Left cardiac atrium (tissue), 4 donors: ENCODE measurements around the gene SPRY4. TPM values are rescaled to one million over a fixed set of nuclear protein-coding genes. Genes with fewer than 3 reads are reported as not detected.

Source experiments
- ATAC-seq, 2 donors: fragments of 200-7000 bp; cut with Tn5 transposase; one replicate each; pipeline ENCODE4 v1.9.1; 2020; ENCODE audit warnings: mild to moderate bottlenecking in 2 of 2, moderate library complexity in 2 of 2
- DNase-seq: peaks from one replicate; pipeline ENCODE4 v3.0.0-alpha.2; 2020
- intact Hi-C, 2 donors: fragments of 100-400 bp; cut with DNase I; formaldehyde crosslinking; loops; one replicate each; pipeline versions ENCODE4 v1.14.1 to v1.15.1; 2022 to 2023
- total RNA-seq, 2 donors: library from RNA; stranded (reverse); fragmentation: NEBNext Ultra II Directional; extraction: Animal tissue kit (Norgen Biotek cat#: 25700); gene quantifications; one replicate each; pipeline ENCODE4 v1.2.1, GENCODE V29; 2021
- donor health status: DM: no; HTN: yes; CAD: no.
- donor health status: DM: no; HTN: yes; CAD: no; lungs with severe emphysema.
- donor health status: DM: yes; HTN: yes; CAD: no.
- donor health status: Dilated cardiomyopathy.

Gene SPRY4
- total RNA-seq, 2 donors from 2014 or later: 13.3 to 30.6 TPM

DNA sequence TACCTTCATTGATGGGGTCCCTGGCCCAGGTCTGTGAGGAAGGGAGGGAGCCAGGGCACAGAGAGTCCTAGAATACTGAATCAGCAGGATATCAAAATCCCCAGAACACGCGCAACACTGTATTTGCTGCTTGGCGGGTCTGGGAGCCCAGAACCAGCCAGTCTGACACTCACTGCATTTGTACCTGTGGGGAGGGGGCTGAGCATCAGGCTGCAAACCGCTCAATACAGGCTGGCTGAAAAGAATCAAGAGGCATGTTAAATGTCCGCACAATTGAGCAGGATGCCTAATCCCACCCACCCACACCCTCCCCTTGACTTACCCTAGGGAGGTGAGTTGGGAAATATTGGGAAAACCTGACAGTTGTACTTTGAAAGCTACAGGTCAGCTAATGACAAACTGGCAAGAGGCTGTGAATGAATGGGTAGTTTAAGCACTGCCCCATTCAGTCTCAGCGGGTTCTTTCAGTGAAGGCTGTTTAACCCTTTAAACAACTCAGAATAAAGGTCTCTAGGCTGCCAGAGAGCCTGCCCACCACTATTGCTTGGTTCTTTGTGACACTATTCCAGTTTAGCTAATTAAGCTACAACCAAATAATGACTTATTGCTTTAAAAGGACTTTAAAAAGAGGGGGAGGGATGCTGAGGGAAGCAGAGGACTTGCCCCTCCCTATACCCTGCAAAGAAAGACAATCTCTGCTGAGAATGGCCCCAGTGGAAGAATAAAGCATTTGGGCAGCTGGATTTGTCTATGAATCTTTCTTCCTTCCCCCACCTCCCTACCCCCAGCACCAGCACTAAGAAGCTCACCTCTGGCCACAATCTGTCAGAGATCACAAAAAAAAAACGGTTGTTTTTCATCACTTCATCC lies 5.0 kb downstream of the SPRY4 start:
- intact Hi-C loops: loop anchor here (5.0 to 10.0 kb wide), 3 partner anchors 38 to 228 kb away; no protein-coding TSS in a partner anchor
- no peak for ATAC-seq
- DNase-seq: no peak

DNA sequence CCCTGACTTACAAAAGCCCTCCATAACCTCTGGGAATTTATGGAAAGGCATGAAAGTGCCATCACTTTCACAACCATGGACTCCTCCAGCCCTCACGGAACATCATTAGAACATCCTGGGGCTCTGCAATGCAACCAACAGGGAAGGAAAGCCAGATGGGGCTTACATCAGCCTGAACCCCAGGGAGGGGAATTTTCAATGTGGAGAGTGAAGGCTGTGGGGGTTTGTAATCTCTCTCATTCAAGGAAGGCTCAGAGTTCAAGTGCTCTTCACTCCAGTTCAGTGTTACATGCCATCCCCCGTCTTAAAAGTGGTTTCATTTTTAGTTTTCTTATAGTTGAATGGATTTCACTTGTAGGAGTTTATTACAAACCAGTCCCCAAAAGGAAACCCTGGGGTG lies 5.7 kb downstream of the SPRY4 start:
- intact Hi-C loops: loop anchor here in 1 of 2 donors (5.0 kb wide), 1 partner anchor 228 kb away; no protein-coding TSS in a partner anchor
- DNase-seq (no peak), ATAC-seq (no peak)

DNA sequence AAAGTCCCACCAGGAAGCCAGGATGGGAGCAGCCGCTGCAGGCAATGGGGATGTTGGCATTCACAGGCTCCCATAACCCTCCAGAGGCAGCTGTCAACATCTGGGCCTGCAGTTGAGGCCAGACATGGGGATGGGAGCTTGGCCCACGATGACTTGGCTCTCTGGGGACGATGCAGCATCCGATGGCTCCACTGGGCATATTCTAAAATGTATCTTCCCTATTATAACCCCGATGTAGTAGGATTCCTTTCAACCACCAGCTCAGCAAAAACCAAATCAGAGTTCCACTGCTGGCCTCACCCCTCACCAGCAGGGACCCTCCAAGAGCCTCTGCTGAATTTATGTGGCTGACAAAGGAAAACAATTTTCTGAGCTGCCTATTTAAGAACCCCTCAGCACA lies 7.1 kb downstream of the SPRY4 start:
- intact Hi-C loops: loop anchor here in 1 of 2 donors (5.0 kb wide), 1 partner anchor 230 kb away; no protein-coding TSS in a partner anchor
- ATAC-seq (peak in 1 of 2 donors; percentile 17), DNase-seq (peak; percentile 38)

DNA sequence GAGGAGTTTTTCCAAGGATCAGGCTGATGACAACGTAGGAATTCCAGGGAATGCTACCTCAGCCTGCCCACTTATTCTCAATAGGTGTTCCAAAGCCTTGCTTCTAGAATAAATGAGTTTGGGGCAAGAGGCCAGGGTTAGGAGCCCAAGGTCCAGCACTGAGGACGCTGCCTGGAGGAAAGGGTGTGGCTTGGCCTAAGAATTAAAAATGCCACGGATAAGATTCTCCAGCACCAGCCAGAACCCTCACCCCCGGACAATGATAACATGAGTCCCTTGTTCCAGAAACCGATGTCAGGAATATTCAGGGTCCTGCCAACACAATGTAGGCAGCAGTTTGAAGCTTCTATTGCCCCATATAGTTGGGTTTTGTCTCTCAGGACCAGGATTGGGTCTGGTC lies 7.6 kb downstream of the SPRY4 start:
- ATAC-seq: peak; percentile 43 to 58

DNA sequence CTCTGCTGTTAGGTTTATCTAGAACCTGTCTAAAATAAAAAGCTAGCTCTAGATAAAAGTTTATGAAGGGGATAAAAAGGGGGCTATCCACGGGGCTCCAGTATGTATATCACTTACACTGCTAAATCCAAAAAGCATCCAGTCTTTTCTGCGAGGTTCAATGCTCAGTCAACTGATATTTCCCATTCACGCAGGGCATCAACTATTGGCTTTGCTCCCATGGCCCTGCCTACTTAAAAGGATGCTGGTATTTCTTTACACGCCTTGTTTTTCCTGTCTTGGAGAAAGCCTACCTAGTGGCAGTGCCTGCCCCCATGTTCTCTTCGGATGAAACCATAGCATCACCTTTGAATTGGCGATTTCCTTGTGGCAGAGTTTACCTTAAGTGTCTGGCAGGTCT lies 8.1 kb downstream of the SPRY4 start:
- ATAC-seq: no peak
- DNase-seq: no peak
- intact Hi-C loops: loop anchor here in 1 of 2 donors (5.0 kb wide), 1 partner anchor 231 kb away; no protein-coding TSS in a partner anchor

More for the DNA sequence above, 7.6 kb downstream of the SPRY4 start:
- peak; percentile 32 for DNase-seq
- intact Hi-C loops: loop anchor here in 1 of 2 donors (5.0 kb wide), 1 partner anchor 230 kb away; no protein-coding TSS in a partner anchor

DNA sequence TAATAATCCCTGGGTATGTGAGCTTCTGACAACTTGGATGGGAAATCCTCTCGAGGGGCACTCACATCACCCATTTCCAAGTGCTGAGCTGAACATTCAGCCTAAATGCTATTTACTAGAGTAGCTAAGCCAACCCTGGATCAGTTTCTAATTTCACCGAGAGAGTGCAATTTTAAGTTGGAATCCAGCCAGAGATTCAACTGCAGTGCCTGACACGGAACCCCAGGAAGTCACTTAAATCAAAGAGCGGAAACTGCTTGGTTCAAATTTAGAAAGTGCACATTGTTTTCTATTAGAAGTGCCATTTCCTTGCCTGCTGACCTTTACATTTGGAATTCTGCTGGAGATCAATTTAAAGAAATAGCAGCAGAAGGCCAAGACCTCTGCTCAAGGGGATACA lies 8.8 kb downstream of the SPRY4 start:
- ATAC-seq: peak; percentile 19 to 47
- intact Hi-C loops: loop anchor here in 1 of 2 donors (5.0 kb wide), 1 partner anchor 231 kb away; no protein-coding TSS in a partner anchor
- no peak for DNase-seq

DNA sequence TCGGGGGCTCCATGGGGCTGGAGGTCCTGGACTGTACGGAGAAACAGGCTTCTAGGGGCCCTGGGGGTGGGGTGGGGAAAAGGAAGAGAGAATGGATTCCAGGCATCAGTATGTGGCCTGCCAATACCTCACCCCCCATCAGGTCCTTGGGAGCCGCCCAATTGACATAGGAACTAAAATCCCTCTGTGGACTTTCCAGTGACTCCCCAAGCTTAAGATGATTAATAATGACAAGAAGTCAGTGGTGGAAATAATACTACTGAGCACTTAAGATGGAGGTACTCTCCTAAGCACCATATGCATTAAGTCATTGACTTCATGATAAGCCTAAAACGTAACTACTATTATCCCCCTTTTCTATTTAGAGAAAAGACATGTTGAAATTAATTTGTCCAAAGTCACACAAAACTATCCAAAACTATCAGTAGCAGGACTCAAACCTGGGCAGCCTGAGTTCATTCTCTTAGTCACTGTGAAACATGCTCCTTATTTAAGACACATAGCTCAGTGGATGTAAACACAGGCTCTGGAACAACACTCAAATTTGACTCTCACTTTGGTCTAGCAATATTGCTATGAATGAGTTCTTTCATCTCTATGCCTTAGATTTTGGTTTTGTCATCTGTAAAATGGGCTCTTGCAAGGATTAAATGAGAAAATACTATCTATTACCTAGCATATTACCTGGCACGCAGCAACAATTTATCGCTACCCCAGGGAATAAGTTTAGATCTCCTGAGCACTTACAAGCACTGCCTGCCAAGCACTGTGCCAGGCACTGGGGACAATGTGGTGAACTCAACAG lies 9.5 kb downstream of the SPRY4 start:
- no peak for DNase-seq
- intact Hi-C loops: loop anchor here in 1 of 2 donors (5.0 kb wide), 1 partner anchor 232 kb away; no protein-coding TSS in a partner anchor
- no peak for ATAC-seq

DNA sequence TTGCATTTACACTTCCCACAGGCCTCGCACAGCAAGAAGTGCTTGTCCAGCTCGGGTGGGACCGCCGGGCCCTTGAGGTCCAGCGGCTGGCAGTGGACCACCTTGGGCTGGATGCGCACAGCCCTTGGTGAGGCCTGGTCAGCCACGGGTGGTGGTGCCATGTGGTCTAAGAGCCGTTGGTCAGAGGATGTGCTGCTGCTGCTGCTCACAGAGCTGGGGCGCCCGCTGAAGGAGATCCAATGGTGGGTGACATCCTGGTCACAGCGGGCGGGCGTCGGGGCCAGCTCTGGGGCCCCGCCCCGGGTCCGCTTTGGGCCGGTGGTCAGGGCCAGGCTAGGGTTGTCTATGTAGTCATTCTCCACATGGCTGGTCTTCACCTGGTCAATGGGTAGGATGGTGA lies 10.2 kb downstream of the SPRY4 start:
- DNase-seq (no peak), ATAC-seq (no peak)
- intact Hi-C loops: loop anchor here in 1 of 2 donors (5.0 kb wide), 2 partner anchors 162 to 233 kb away; no protein-coding TSS in a partner anchor

DNA sequence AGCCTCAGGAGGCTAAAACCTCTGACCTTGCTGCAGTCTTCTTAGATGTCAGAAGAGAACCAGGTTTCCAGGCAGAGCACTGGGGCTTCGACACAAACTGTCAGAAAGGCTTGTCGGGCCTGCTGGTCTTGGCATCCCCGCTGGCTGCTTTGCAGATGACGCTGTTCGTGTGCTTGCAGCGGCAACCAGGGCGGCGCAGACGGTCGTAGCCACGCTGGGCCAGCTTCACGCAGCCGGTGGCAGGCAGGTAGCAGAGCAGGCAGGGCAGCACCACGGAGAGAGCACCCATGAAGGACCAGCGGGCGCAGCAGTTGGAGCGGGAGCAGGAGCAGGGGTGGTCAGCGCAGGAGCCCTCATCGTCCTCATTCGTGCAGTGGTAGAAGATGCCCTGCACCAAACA lies 10.7 kb downstream of the SPRY4 start:
- intact Hi-C loops: loop anchor here in 1 of 2 donors (5.0 kb wide), 1 partner anchor 162 kb away; no protein-coding TSS in a partner anchor
- ATAC-seq (no peak), DNase-seq (no peak)

DNA sequence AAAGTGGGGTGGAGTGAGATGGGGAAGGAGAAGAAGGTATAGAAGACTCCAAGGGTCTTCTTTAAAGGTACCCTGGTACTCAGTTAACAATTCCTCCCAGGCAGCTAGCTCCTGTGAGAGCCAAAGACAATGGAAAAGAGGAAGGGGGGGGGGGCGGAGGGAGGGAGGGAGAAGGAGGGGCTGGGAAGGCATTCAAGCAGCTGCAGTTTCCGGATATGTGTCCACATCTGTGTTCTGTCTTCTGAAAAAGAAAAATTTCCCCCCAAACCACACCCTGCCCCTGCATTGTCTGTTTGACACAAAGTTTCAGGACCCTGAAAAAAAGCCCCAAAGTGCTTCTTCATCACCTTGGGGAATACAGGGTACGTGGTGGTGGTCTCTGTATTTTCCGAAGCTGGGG lies 11.1 kb downstream of the SPRY4 start:
- intact Hi-C loops: loop anchor here in 1 of 2 donors (5.0 kb wide), 1 partner anchor 161 kb away; no protein-coding TSS in a partner anchor
- no peak for DNase-seq
- no peak for ATAC-seq

DNA sequence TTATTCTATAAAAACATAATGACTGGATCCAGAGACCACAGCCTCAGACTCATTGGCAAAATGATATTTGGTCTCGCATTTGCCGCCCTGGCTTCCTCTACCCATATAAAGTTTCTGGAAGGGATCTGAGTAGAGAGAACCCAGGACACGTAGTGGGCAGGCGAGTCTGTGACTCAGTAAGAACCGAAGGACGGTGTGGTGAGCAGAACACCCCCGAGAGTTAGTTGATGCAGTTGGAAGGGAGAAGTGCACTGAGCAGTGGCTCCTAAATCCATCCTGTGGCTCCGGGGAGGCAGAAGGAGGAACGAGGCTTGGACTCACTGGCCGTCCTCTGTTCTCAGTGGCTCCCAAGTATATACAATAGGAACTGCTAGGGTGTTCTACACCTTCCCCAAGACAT lies 11.5 kb downstream of the SPRY4 start:
- ATAC-seq (no peak), DNase-seq (no peak)
- intact Hi-C loops: loop anchor here in 1 of 2 donors (5.0 kb wide), 1 partner anchor 161 kb away; no protein-coding TSS in a partner anchor

DNA sequence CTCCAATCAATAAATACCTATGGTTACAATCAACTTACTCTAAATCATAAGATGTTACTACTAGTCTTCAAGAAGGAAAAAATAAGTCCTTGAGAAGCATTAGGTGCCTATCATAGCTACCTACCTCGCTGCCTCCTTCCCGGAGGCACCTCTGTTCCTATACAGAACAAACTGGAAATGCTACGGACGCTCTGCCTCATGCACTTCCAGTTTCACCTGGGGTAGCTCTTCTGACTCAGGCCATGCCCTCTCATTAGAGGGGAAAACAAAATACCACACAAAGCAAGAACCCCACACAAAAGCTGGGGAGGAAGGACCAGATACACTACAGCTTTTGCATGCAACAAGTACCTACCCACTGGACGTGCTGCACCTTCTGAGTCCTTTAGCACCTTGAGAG lies 12.4 kb downstream of the SPRY4 start:
- DNase-seq (no peak), ATAC-seq (no peak)
- intact Hi-C loops: loop anchor here in 1 of 2 donors (5.0 kb wide), 1 partner anchor 160 kb away; no protein-coding TSS in a partner anchor

DNA sequence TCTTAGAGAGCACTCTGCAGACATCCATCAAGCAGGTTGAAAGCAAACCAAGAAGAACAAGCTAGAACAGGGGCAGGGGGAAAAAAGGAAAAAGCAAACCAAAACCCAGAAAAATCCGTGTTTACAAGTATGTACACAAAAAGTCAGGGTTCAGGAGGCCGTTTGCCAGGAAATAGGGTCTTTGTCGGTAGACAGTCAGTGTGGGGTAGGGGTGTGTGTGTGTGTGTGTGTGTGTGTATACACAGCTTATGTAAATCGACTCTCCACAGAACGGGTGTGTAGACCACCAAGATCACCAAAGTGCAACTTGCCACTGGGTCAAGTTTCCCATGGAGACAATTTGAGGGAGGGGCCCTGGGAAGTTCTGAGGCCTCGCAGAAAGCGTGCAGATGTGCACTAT lies 13.1 kb downstream of the SPRY4 start:
- DNase-seq: no peak
- intact Hi-C loops: loop anchor here in 1 of 2 donors (5.0 kb wide), 1 partner anchor 159 kb away; no protein-coding TSS in a partner anchor
- ATAC-seq: no peak

DNA sequence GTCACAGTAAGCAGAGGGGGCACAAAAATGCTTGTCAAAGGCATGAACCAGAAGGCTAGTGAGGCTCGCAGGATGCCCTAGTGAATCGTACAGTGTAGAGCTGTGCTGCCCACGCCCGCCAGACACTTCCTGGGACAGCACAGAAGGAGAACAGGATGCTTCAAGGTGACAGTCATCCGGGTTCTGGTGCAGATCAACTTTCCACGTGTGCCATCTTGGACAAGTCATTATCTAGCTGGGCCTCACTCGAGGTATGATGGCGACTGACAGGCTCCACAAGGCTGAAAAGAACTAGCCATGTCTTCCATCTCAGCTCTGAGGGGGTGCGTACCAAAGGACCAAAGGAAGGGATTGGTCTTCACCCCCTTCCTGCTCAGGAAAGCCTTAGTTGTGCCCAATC lies 14.0 kb downstream of the SPRY4 start:
- intact Hi-C loops: loop anchor here in 1 of 2 donors (5.0 kb wide), 1 partner anchor 159 kb away; no protein-coding TSS in a partner anchor
- DNase-seq: no peak
- no peak for ATAC-seq

DNA sequence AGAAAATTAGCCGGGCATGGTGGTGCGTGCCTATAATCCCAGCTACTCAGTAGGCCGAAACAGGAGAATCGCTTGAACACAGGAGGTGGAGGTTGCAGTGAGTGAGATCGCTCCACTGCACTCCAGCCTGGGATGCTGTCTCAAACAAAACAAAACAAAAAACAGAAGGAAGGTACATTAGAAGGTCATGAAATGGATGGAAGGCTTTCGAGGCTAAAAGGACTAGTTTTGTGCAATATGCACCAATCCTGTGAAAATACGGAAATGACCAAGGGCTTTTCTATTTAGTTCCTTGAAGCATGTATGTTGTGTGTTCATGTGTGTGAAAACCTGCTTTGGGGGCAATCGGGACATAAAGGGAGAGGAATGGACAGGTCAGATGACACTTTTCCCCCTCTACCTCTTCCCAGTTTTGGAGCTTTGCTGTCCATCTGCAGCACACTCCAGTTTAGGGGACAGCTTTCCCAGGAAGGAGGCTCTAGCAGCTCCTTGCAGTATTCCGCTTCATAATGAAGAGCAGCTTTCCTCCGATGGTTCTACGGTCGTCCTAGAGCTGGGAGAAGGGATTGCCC lies 15.0 kb downstream of the SPRY4 start:
- intact Hi-C loops: loop anchor here in 1 of 2 donors (5.0 kb wide), 1 partner anchor 158 kb away; no protein-coding TSS in a partner anchor

DNA sequence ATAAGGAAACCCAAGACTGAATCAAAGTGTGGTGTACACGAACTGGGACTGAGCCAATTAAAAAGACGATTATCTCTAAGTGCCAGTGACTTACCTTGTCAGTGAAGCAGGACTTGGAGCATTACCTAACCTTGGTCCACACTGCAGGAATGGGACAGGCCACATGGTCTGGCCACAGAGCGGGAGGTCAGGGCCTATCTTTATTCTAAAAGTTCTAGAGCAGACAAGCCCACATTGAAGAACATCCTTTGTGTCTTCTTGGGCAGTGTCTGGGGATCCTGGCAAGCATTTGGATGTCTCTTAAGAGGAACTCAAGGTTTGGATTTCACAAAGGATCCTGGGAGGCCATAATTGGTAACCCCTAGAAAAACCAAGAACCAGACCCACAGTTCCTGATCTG lies 16.5 kb downstream of the SPRY4 start:
- no peak for DNase-seq
- intact Hi-C loops: no loop called here
- ATAC-seq: no peak

More for the DNA sequence above, 15.0 kb downstream of the SPRY4 start:
- no peak for ATAC-seq
- no peak for DNase-seq

DNA sequence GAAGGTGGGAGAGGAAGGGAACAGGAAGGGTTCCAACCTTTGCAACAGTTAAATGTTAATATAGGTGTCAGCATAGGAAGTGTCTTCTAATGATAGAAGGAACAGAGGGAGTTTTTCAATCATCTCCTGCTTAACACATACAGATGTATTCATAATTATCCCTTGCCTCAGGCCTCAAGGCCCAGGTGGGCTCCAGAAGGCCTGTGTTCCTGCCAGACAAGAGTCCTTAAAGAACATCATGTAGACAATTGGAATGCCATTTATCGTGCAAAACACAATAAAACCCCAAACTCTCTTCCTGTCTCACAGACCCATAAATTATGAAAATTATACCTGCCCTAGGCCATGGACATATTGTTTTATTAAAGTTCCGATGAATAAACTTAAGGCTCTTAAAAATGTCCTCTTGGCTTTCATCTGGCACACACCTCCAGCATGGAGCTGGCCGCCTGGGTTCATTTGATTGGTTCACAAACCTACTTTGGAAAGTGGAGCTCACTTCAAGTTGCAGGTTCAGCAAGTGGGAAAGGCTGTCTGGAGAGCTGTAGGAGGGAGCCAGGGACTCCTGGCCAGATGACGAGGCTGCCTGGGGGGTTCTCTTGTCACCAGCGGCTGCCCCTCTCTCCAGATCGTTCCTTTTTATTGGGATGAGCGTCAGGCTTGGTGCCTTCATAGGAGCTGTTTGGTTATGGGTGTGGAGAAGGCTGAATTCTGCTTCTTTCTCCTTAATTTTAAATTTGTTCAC lies 17.5 kb downstream of the SPRY4 start:
- no peak for ATAC-seq
- intact Hi-C loops: no loop called here
- DNase-seq: no peak

DNA sequence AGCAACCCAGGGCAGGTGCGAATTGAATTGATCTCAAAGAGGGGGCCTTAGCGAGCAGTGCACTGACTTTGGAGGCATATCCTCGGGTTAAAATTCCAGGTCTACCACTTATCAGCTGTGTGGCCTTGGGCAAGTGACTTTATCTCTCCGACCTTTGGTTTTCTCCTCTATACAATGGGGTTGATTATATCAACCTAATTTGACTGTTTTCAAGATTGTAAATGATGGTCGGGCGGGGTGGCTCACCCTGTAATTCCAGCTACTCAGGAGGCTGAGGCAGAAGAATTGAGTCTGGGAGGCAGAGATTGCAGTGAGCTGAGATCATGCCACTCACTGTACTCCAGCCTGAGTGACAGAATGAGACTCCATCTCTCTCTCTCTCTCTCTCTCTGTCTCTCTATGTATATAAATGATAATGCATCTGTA lies 18.7 kb downstream of the SPRY4 start:
- no peak for ATAC-seq
- DNase-seq: no peak
- intact Hi-C loops: no loop called here
